Coronary artery (tissue), 2 donors: Measurements from ENCODE around the gene ADARB2.

Experiments
- DNase-seq: peaks from one replicate; pipeline ENCODE4 v3.0.0-alpha.2; 2017; ENCODE audit warnings: low spot score
- H3K27ac ChIP-seq, 2 donors: fragments of 200-600 bp; sonication (generic); one replicate each; pipeline ENCODE4 v1.5.1; 2016 to 2019
- H3K4me3 ChIP-seq: fragments of 200-600 bp; sonication (generic); 2 replicates; pipeline ENCODE4 v1.5.1; 2016; ENCODE audit warnings: mild to moderate bottlenecking, moderate library complexity
- CTCF ChIP-seq: fragments of 200-600 bp; sonication (generic); IDR thresholded peaks from one replicate; pipeline ENCODE4 v1.5.1; 2019; ENCODE audit warnings: antibody characterized with exemption

The ADARB2 gene

GRCh38 chr10:1157615-1157933 lies 579.8 kb downstream of the ADARB2 start:
- no peak overlapping the region for H3K4me3 ChIP-seq
- H3K27ac ChIP-seq, result no peak overlapping the region
- peak; percentile 60 for DNase-seq
- TF ChIP-seq CTCF, result no peak

- Histone ChIP-seq H3K4me3 (no peak overlapping the region), H3K27ac (no peak overlapping the region)
- TF ChIP-seq CTCF, result no peak
- peak; percentile 49 for DNase-seq
These were observed 580.3 kb downstream of the ADARB2 start for GRCh38 chr10:1156921-1157614.

- no peak for TF ChIP-seq CTCF
- DNase-seq, result no peak
- Histone ChIP-seq H3K27ac (no peak overlapping the region), H3K4me3 (no peak overlapping the region)
These were observed 580.8 kb downstream of the ADARB2 start for GRCh38 chr10:1156616-1156886.

GRCh38 chr10:1155791-1156615 lies 581.3 kb downstream of the ADARB2 start:
- DNase-seq, result peak; percentile 61
- H3K27ac ChIP-seq, result no peak overlapping the region
- TF ChIP-seq CTCF, result no peak
- no peak overlapping the region for H3K4me3 ChIP-seq

GRCh38 chr10:1154531-1155295 lies 582.6 kb downstream of the ADARB2 start:
- TF ChIP-seq CTCF, result no peak
- Histone ChIP-seq H3K4me3 (no peak overlapping the region), H3K27ac (no peak overlapping the region)
- DNase-seq, result peak; percentile 28

- DNase-seq, result peak; percentile 46
- Histone ChIP-seq H3K4me3 (no peak overlapping the region), H3K27ac (no peak overlapping the region)
- TF ChIP-seq CTCF, result no peak
These were observed 583.4 kb downstream of the ADARB2 start for GRCh38 chr10:1153805-1154351.
